ENCODE data around the gene MTHFD1L.

DNA sequence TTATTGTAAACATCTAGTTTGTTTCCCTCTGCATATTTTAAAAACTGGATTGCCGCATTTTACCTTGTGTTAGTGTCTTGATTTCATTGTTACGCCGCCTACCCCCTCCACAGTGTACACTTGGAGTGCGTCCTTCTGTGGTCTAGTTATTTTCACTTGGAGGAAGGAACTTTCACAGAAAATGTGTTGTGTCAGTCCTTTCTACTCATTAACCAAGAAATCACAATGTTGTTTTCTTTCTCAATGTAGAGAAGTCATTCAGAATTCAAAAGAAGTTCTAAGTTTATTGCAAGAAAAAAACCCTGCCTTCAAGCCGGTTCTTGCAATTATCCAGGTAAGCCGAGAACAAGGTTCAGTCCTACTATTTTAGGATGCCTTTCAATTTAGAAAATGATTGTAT lies 10.3 kb downstream of the MTHFD1L start:
- TF ChIP-seq CTCF (conservative IDR thresholded peaks at IDR 0.05; ENCODE audit: low read length) (no peak), EZH2phosphoT487 (IDR thresholded peaks at IDR 0.05; ENCODE audit: borderline replicate concordance) (no peak)
